K562 (cell line): Measurements from ENCODE around the gene CROT. TPM values are rescaled to one million over a fixed set of nuclear protein-coding genes. Genes with fewer than 3 reads are reported as not detected.

Source experiments
- ATAC-seq: fragments of 200-7000 bp; cut with Tn5 transposase; 3 replicates; pipeline ENCODE4 v1.9.1; 2020; ENCODE audit warnings: moderate library complexity
- BruUV-seq: library from RNA; stranded (reverse); fragments of 400-500 nt; replicated peaks from 2 replicates; lab custom pipeline; 2021; lab: Mats Ljungman, UMichigan
- CTCF ChIA-PET: fragments of 300-600 bp; formaldehyde crosslinking; extraction: SDS; loops from one replicate; lab custom pipeline; 2021; ENCODE audit warnings: low intra/inter-chr PET ratio; lab: Yijun Ruan, JAX
- POLR2A ChIA-PET: fragments of 300-600, 350-650 bp; sonication (Branson Sonifier 250); formaldehyde crosslinking; extraction: SDS; loops from one replicate; lab custom pipeline; 2021; ENCODE audit warnings: antibody characterized with exemption, inconsistent platforms; lab: Yijun Ruan, JAX
- DNase-seq, 4 experiments: peaks; one replicate each; pipeline versions ENCODE4 v3.0.0 to v3.0.0-alpha.2; 2011 to 2018; ENCODE audit warnings: low spot score in 3 of 4, mixed read lengths in 3 of 4; ENCODE audit errors: extremely low read depth in 1 of 4
- FAIRE-seq: peaks from 2 replicates; lab custom pipeline; 2011; peaks lifted over from hg19 to GRCh38; lab: Jason Lieb, UNC
- H2AFZ ChIP-seq: 2 replicates; pipeline ENCODE4 v1.6.0; 2011; ENCODE audit warnings: low read depth, low read length, control low read depth, inconsistent platforms
- H3K27ac ChIP-seq: fragments of 200-600 bp; 3 replicates; pipeline ENCODE4 v1.8.0; 2011; ENCODE audit warnings: low read depth, mild to moderate bottlenecking, control low read depth, inconsistent platforms, low read length, moderate library complexity, mixed read lengths; ENCODE audit errors: extremely low read depth
- H3K27me3 ChIP-seq, 2 experiments: fragments of 300-600 bp in 1 of 2; 2 replicates in 1 of 2; 3 replicates in 1 of 2; pipeline versions ENCODE4 v1.6.0 to v1.8.0; 2011; ENCODE audit warnings: inconsistent platforms in 2 of 2, low read length in 2 of 2, mild to moderate bottlenecking in 1 of 2, mixed read lengths in 1 of 2, moderate library complexity in 1 of 2; ENCODE audit not compliant: control insufficient read depth in 2 of 2, insufficient read depth in 2 of 2
- H3K36me3 ChIP-seq: fragments of 300-600 bp; 3 replicates; pipeline ENCODE4 v1.8.0; 2011; ENCODE audit warnings: mild to moderate bottlenecking, low read length, inconsistent platforms; ENCODE audit not compliant: control insufficient read depth, insufficient read depth
- H3K4me1 ChIP-seq, 2 experiments: fragments of 200-600 bp in 1 of 2; replicated peaks in 1 of 2; 2 replicates in 1 of 2; 3 replicates in 1 of 2; pipeline versions ENCODE4 v1.5.1 to v1.8.0; 2011; ENCODE audit warnings: inconsistent platforms in 2 of 2, low read length in 2 of 2, mild to moderate bottlenecking in 1 of 2, mixed read lengths in 1 of 2, moderate library complexity in 1 of 2; ENCODE audit not compliant: control insufficient read depth in 2 of 2, insufficient read depth in 2 of 2
- H3K4me2 ChIP-seq: 2 replicates; pipeline ENCODE4 v1.6.1; 2011; ENCODE audit warnings: low read length, control low read depth, inconsistent platforms, mixed read lengths; ENCODE audit not compliant: insufficient read depth
- H3K4me3 ChIP-seq: fragments of 200-600 bp; sonication (generic), shearing (Covaris generic); 2 replicates; pipeline ENCODE4 v1.5.1; 2016; ENCODE audit warnings: control low read depth, inconsistent platforms
- H3K79me2 ChIP-seq: fragments of 200-600 bp; 3 replicates; pipeline ENCODE4 v1.8.0; 2011; ENCODE audit warnings: low read length, inconsistent platforms; ENCODE audit not compliant: control insufficient read depth, insufficient read depth
- H3K9ac ChIP-seq, 2 experiments: 2 replicates each; pipeline versions ENCODE4 v1.6.0 to v1.6.1; 2011; ENCODE audit warnings: low read depth in 2 of 2, low read length in 2 of 2, control low read depth in 1 of 2, inconsistent platforms in 1 of 2, mild to moderate bottlenecking in 1 of 2, mixed read lengths in 1 of 2; ENCODE audit not compliant: insufficient read depth in 1 of 2
- H3K9me1 ChIP-seq: one replicate; pipeline ENCODE4 v1.6.0; 2011; ENCODE audit warnings: inconsistent platforms, mild to moderate bottlenecking, low read length, moderate library complexity; ENCODE audit not compliant: control insufficient read depth, insufficient read depth
- H3K9me3 ChIP-seq: replicated peaks from 2 replicates; pipeline ENCODE4 v1.5.1; 2011; ENCODE audit warnings: low read depth, low read length, inconsistent platforms; ENCODE audit not compliant: control insufficient read depth, insufficient read depth
- H4K20me1 ChIP-seq: replicated peaks from 2 replicates; pipeline ENCODE4 v1.6.1; 2011; ENCODE audit warnings: low read length, inconsistent platforms, mixed read lengths; ENCODE audit not compliant: control insufficient read depth, insufficient read depth
- GABPB1 ChIP-seq: sonication (generic); formaldehyde crosslinking; IDR thresholded peaks from 2 replicates; pipeline ENCODE4 v1.8.0; 2022; ENCODE audit warnings: mild to moderate bottlenecking, missing genetic modification reagents
- XRCC5 ChIP-seq: fragments of 200-400 bp; formaldehyde crosslinking; IDR thresholded peaks from 2 replicates; pipeline ENCODE4 v1.6.1; 2017; ENCODE audit warnings: low read depth, mild to moderate bottlenecking, low read length
- ZBTB1 ChIP-seq: sonication (generic); formaldehyde crosslinking; IDR thresholded peaks from 2 replicates; pipeline ENCODE4 v1.8.1; 2023; ENCODE audit warnings: missing genetic modification reagents, low read depth, mild to moderate bottlenecking, borderline replicate concordance
- ZNF436 ChIP-seq: fragments of 250-450, 450-650 bp; sonication (Bioruptor Pico); formaldehyde crosslinking; IDR thresholded peaks from 2 replicates; pipeline ENCODE4 v1.7.0; 2020; ENCODE audit warnings: mild to moderate bottlenecking
- WGBS: fragments of 100-300 bp; shearing (Covaris generic); methylation state at CpG from one replicate; pipeline ENCODE4 v1.1.6; 2016; ENCODE audit warnings: low coverage, mixed read lengths; ENCODE audit not compliant: insufficient coverage; ENCODE audit errors: missing lambda C conversion rate; 5-methylcytosine and 5-hydroxymethylcytosine counted together
- in situ Hi-C: fragments of 300-500 bp; cut with MboI; formaldehyde crosslinking; loops from 4 replicates; pipeline ENCODE4 v1.15.0; 2018; ENCODE audit warnings: inconsistent platforms, mixed read lengths
- intact Hi-C: fragments of 100-400 bp; cut with micrococcal nuclease; formaldehyde crosslinking; loops from 2 replicates; pipeline ENCODE4 v1.14.2; 2022
- polyA plus RNA-seq, 8 experiments: library from polyadenylated mRNA; depleted of rRNA in 4 of 8; stranded (reverse) in 5 of 8; unstranded in 3 of 8; fragments of >200 nt; fragmentation: Nextera tagmentation in 2 of 8; fragmentation: Illumina TruSeq in 1 of 8; extraction: Ambion mirVana in 2 of 8; extraction: Trizol in 1 of 8; gene quantifications; 2 replicates each; pipeline versions ENCODE4 v1.2.1 to v1.2.3, GENCODE V29; 2011 to 2014; ENCODE audit warnings: inconsistent platforms in 1 of 8, missing spikeins in 1 of 8
- total RNA-seq, 7 experiments: library from RNA; depleted of rRNA in 6 of 7; stranded (reverse); fragments of >200 nt in 6 of 7; fragmentation: Illumina TruSeq in 2 of 7; extraction: Trizol in 2 of 7; gene quantifications; 2 replicates each; pipeline versions ENCODE4 v1.2.1 to v1.2.3, GENCODE V29; 2011 to 2021; ENCODE audit warnings: low replicate concordance in 1 of 7

The CROT gene
- total and polyA plus RNA-seq, 9 of the 15 experiments (the other 6 are each of a cell fraction or from before 2014, with no cell fraction given), result 2.5 to 8.1 (median 5.1) TPM

DNA sequence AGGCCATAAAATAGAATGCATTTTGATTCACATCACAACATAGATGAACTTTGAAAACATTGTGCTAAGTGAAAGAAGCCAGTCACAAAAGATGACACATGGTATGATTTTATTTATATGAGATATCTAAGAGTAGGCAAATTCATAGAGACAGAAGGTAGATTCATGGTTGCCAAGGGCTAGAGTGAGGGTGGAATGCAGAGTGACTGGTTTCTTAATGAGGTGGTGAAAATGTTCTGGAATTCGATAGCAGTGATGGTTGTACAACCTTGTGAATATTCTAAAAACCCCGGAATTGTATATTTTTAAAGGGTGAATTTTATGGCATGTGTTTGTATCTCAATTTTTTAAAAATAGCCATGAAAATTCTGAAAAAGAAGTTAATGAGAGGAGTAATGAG, 87.1 kb downstream of the CROT start:
- DNase-seq (no peak), FAIRE-seq (no peak), ATAC-seq (no peak)
- Histone ChIP-seq H3K9ac (no peak overlapping the region), H3K4me3 (no peak overlapping the region), H2AFZ (no peak overlapping the region), H3K27ac (no peak overlapping the region), H3K9me1 (no peaks in the 10 kb centered on the region), H3K79me2 (no peaks in the 10 kb centered on the region), H3K9me3 (no peaks in the 10 kb centered on the region), H3K4me2 (no peak overlapping the region), H3K4me1 (no peaks in the 10 kb centered on the region), H3K27me3 (no peaks in the 10 kb centered on the region), H4K20me1 (no peaks in the 10 kb centered on the region), H3K36me3 (no peaks in the 10 kb centered on the region)
- TF ChIP-seq ZBTB1, result no peak
- TF ChIP-seq ZNF436, result no peak
- TF ChIP-seq XRCC5, result no peak
- ChIA-PET POLR2A (no interaction called here), CTCF (no interaction called here)
- intact Hi-C loops, result no loop called here
- in situ Hi-C loops, result no loop called here
- 0% methylated on average over 2 of the region's 2 CpGs for WGBS
- BruUV-seq, result no TSS peak

DNA sequence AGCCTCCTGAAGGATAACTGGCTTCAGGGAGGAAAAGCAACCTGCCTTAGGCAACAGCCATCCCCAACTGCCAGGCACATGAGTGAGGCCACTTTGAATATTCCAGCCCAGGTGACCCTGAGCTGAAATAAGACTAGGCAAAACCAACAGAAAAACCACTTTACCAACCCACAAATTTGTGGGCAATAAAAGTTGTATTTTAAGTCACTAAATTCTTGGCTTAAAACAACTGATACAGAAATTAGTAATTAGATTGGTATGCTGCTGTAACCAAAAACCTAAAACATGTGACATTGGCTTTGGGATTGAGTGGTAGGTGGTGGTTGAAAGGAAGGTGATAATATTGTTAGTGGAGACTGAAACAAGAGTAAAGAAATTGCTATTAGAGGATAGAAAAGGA, 90.1 kb downstream of the CROT start:
- no peaks in the 10 kb centered on the region for H3K36me3 ChIP-seq
- no peak overlapping the region for H2AFZ ChIP-seq
- DNase-seq (no peak), FAIRE-seq (no peak), ATAC-seq (no peak)
- no TSS peak for BruUV-seq
- no peak overlapping the region for H3K4me3 ChIP-seq
- ChIA-PET POLR2A (no interaction called here), CTCF (no interaction called here)
- H3K9me1 ChIP-seq, result no peaks in the 10 kb centered on the region
- no peak overlapping the region for H3K27ac ChIP-seq
- H3K27me3 ChIP-seq, result no peaks in the 10 kb centered on the region
- H4K20me1 ChIP-seq, result no peaks in the 10 kb centered on the region
- intact Hi-C loops (no loop called here), in situ Hi-C loops (no loop called here)
- H3K9me3 ChIP-seq, result no peaks in the 10 kb centered on the region
- no peak for TF ChIP-seq GABPB1
- no peaks in the 10 kb centered on the region for H3K79me2 ChIP-seq
- H3K4me2 ChIP-seq, result no peak overlapping the region
- no peak overlapping the region for H3K9ac ChIP-seq
- H3K4me1 ChIP-seq, result no peaks in the 10 kb centered on the region
